WTC11 (cell line): Measurements from ENCODE around the gene TRMT1L. TPM values are rescaled to one million over a fixed set of nuclear protein-coding genes. Genes with fewer than 3 reads are reported as not detected.

Experiments used
- ATAC-seq: fragments of 200-7000 bp; cut with Tn5 transposase; 2 replicates; pipeline ENCODE4 v1.10.0; 2021; ENCODE audit warnings: mild to moderate bottlenecking, moderate library complexity
- CTCF ChIA-PET: fragments of 300-600 bp; sonication (Branson Sonifier 250); formaldehyde crosslinking; loops from one replicate; lab custom pipeline; 2021; ENCODE audit warnings: antibody characterized with exemption; lab: Charles Lee
- POLR2A ChIA-PET: fragments of 350-600 bp; sonication (Branson Sonifier 250); formaldehyde crosslinking; loops from one replicate; lab custom pipeline; 2021; ENCODE audit warnings: antibody characterized with exemption; lab: Charles Lee
- DNase-seq: peaks from one replicate; pipeline ENCODE4 v3.0.0; 2021; ENCODE audit warnings: low spot score
- H3K27ac Mint-ChIP-seq: 2 replicates; pipeline ENCODE4 v1.8.0; 2021; ENCODE audit warnings: mixed read lengths
- H3K27me3 Mint-ChIP-seq: 2 replicates; pipeline ENCODE4 v1.8.0; 2021; ENCODE audit warnings: low read depth, mild to moderate bottlenecking, moderate library complexity, mixed read lengths
- H3K36me3 Mint-ChIP-seq: 2 replicates; pipeline ENCODE4 v1.8.0; 2021; ENCODE audit warnings: mixed read lengths
- H3K4me1 Mint-ChIP-seq: 2 replicates; pipeline ENCODE4 v1.8.0; 2022; ENCODE audit warnings: mixed read lengths
- H3K4me3 Mint-ChIP-seq: 2 replicates; pipeline ENCODE4 v1.8.0; 2021; ENCODE audit warnings: mild to moderate bottlenecking, moderate library complexity, mixed read lengths
- H3K9me3 Mint-ChIP-seq: 2 replicates; pipeline ENCODE4 v1.8.0; 2021; ENCODE audit warnings: mixed read lengths
- CREB1 ChIP-seq: sonication (generic); formaldehyde crosslinking; IDR thresholded peaks from 2 replicates; pipeline ENCODE4 v1.8.0; 2023; ENCODE audit warnings: mild to moderate bottlenecking, missing genetic modification reagents
- EMX1 ChIP-seq: fragments of 250-450 bp; sonication (Bioruptor Pico); IDR thresholded peaks from 2 replicates; pipeline ENCODE4 v1.8.0; 2021; ENCODE audit warnings: mild to moderate bottlenecking
- FOXP1 ChIP-seq: sonication (generic); formaldehyde crosslinking; IDR thresholded peaks from 2 replicates; pipeline ENCODE4 v1.8.0; 2022; ENCODE audit warnings: missing genetic modification reagents, mild to moderate bottlenecking, moderate library complexity, borderline replicate concordance
- GTF2I ChIP-seq: fragments of 250-450 bp; sonication (Bioruptor Pico); conservative IDR thresholded peaks from 2 replicates; pipeline ENCODE4 v1.4.0; 2021; ENCODE audit warnings: mild to moderate bottlenecking
- NFE2L1 ChIP-seq: sonication (generic); formaldehyde crosslinking; IDR thresholded peaks from 2 replicates; pipeline ENCODE4 v1.8.1; 2023; ENCODE audit warnings: missing genetic modification reagents
- OVOL2 ChIP-seq: fragments of 250-450 bp; sonication (Bioruptor Pico); IDR thresholded peaks from 2 replicates; pipeline ENCODE4 v1.9.0; 2021; ENCODE audit warnings: mild to moderate bottlenecking, borderline replicate concordance
- PRRX2 ChIP-seq: fragments of 250-450 bp; sonication (Bioruptor Pico); IDR thresholded peaks from 2 replicates; pipeline ENCODE4 v1.8.0; 2021; ENCODE audit warnings: mild to moderate bottlenecking
- RELA ChIP-seq: sonication (generic); formaldehyde crosslinking; IDR thresholded peaks from 2 replicates; pipeline ENCODE4 v1.8.1; 2022; ENCODE audit warnings: missing genetic modification reagents, mild to moderate bottlenecking, borderline replicate concordance
- SMAD4 ChIP-seq: sonication (generic); formaldehyde crosslinking; IDR thresholded peaks from 2 replicates; pipeline ENCODE4 v1.8.0; 2022; ENCODE audit warnings: mild to moderate bottlenecking, missing genetic modification reagents
- SOX15 ChIP-seq: fragments of 250-450 bp; sonication (Bioruptor Pico); IDR thresholded peaks from 2 replicates; pipeline ENCODE4 v1.9.0; 2021; ENCODE audit warnings: mild to moderate bottlenecking
- TP53 ChIP-seq: sonication (generic); formaldehyde crosslinking; IDR thresholded peaks from 2 replicates; pipeline ENCODE4 v1.8.1; 2023; ENCODE audit warnings: mild to moderate bottlenecking, missing genetic modification reagents
- ZNF121 ChIP-seq: sonication (generic); formaldehyde crosslinking; IDR thresholded peaks from 2 replicates; pipeline ENCODE4 v1.8.0; 2023; ENCODE audit warnings: missing genetic modification reagents
- ZNF232 ChIP-seq: sonication (generic); formaldehyde crosslinking; IDR thresholded peaks from 2 replicates; pipeline ENCODE4 v1.8.0; 2022; ENCODE audit warnings: mild to moderate bottlenecking, missing genetic modification reagents
- ZNF263 ChIP-seq: sonication (generic); formaldehyde crosslinking; IDR thresholded peaks from 2 replicates; pipeline ENCODE4 v1.8.1; 2022; ENCODE audit warnings: low read depth, mild to moderate bottlenecking, moderate library complexity, missing genetic modification reagents
- total RNA-seq: library from RNA; stranded (reverse); gene quantifications from 3 replicates; pipeline ENCODE4 v1.2.3, GENCODE V29; 2021
- TF ChIP-seq, protein P1 (sequence below): sonication (generic); formaldehyde crosslinking; IDR thresholded peaks from 2 replicates; pipeline ENCODE4 v1.8.0; 2022; ENCODE audit warnings: mild to moderate bottlenecking, missing genetic modification reagents
- TF ChIP-seq, protein P2 (sequence below): sonication (generic); formaldehyde crosslinking; IDR thresholded peaks from 2 replicates; pipeline ENCODE4 v1.8.1; 2022; ENCODE audit warnings: low read depth, mild to moderate bottlenecking, moderate library complexity, missing genetic modification reagents, borderline replicate concordance
- TF ChIP-seq, protein P3 (sequence below): fragments of 250-450 bp; sonication (Bioruptor Pico); IDR thresholded peaks from 2 replicates; pipeline ENCODE4 v2.1.2; 2022; ENCODE audit warnings: mild to moderate bottlenecking, moderate library complexity
- TF ChIP-seq, protein P4 (sequence below): sonication (generic); formaldehyde crosslinking; IDR thresholded peaks from 2 replicates; pipeline ENCODE4 v1.8.0; 2023; ENCODE audit warnings: missing genetic modification reagents, mild to moderate bottlenecking, borderline replicate concordance
- TF ChIP-seq, protein P5 (sequence below): sonication (generic); formaldehyde crosslinking; IDR thresholded peaks from 2 replicates; pipeline ENCODE4 v1.8.1; 2023; ENCODE audit warnings: mild to moderate bottlenecking, missing genetic modification reagents, moderate library complexity

TRMT1L gene
- total RNA-seq, 1 experiment from 2014 or later, result 24.7 TPM

DNA sequence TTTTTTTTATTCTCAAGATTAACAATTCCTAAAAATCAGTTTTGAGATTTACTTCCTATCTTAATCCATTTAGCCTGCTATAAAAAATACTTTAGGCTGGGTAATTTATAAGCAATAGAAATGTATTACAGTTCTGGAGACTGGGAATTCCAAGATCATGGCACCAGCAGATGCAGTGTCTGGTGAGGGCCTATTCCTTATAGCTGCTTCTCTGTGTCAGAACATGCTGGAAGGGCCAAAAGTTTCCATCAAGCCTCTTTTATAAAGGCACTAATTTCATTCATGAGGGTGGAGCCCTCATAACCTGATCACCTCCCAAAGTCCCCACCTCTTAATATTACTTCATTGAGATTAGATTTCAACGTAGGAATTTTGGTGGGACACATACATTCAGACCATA is 69.7 kb downstream of the TRMT1L start:
- Mint-ChIP-seq H3K4me1 (peaks cover 33% of the 10 kb centered on the region), H3K4me3 (no peak overlapping the region), H3K9me3 (peaks cover 8% of the 10 kb centered on the region), H3K27ac (no peak overlapping the region; the same call in 1 of the 2 replicates), H3K27me3 (no peaks in the 10 kb centered on the region), H3K36me3 (peaks cover 36% of the 10 kb centered on the region)
- no peak for DNase-seq
- ATAC-seq, result no peak
- ChIA-PET POLR2A (no interaction called here), CTCF (no interaction called here)
- TF ChIP-seq RELA (CRISPR knock-in tag) (no peak), PRRX2 (CRISPR knock-in tag) (no peak), ZNF263 (CRISPR knock-in tag) (no peak), FOXP1 (CRISPR knock-in tag) (no peak), CREB1 (CRISPR knock-in tag) (no peak), SOX15 (CRISPR knock-in tag) (no peak), GTF2I (no peak), OVOL2 (no peak), ZNF232 (CRISPR knock-in tag) (no peak), EMX1 (CRISPR knock-in tag) (no peak)
- TF ChIP-seq, protein P1, sequence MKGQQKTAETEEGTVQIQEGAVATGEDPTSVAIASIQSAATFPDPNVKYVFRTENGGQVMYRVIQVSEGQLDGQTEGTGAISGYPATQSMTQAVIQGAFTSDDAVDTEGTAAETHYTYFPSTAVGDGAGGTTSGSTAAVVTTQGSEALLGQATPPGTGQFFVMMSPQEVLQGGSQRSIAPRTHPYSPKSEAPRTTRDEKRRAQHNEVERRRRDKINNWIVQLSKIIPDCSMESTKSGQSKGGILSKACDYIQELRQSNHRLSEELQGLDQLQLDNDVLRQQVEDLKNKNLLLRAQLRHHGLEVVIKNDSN (CRISPR knock-in tag), result no peak
- TF ChIP-seq, protein P2, sequence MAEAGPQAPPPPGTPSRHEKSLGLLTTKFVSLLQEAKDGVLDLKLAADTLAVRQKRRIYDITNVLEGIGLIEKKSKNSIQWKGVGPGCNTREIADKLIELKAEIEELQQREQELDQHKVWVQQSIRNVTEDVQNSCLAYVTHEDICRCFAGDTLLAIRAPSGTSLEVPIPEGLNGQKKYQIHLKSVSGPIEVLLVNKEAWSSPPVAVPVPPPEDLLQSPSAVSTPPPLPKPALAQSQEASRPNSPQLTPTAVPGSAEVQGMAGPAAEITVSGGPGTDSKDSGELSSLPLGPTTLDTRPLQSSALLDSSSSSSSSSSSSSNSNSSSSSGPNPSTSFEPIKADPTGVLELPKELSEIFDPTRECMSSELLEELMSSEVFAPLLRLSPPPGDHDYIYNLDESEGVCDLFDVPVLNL (CRISPR knock-in tag), result no peak
- TF ChIP-seq, protein P3, sequence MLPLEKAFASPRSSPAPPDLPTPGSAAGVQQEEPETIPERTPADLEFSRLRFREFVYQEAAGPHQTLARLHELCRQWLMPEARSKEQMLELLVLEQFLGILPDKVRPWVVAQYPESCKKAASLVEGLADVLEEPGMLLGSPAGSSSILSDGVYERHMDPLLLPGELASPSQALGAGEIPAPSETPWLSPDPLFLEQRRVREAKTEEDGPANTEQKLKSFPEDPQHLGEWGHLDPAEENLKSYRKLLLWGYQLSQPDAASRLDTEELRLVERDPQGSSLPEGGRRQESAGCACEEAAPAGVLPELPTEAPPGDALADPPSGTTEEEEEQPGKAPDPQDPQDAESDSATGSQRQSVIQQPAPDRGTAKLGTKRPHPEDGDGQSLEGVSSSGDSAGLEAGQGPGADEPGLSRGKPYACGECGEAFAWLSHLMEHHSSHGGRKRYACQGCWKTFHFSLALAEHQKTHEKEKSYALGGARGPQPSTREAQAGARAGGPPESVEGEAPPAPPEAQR (CRISPR knock-in tag), result no peak

DNA sequence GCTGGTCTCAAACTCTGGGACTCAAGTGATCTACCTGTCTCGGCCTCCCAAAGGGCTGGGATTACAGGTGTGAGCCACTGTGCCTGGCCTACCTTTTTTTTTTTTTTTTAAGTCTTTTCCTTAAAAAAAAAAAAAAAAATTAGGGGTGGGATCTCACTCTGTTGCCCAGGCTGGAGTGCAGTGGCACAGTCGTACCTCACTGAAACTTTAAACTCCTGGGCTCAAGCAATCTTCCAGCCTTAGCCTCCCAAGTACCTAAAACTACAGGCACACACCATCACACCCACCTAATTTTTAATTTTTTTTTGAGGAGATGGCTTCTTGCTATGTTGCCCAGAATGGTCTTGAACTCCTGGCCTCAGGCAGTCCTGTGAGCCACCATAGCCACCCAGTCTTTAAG is 72.9 kb downstream of the TRMT1L start:
- Mint-ChIP-seq H3K27me3 (no peaks in the 10 kb centered on the region), H3K36me3 (peaks cover 25% of the 10 kb centered on the region), H3K27ac (no peak overlapping the region; the same call in 1 of the 2 replicates), H3K9me3 (peaks cover 8% of the 10 kb centered on the region), H3K4me3 (no peak overlapping the region), H3K4me1 (peaks cover 46% of the 10 kb centered on the region)
- ChIA-PET POLR2A (no interaction called here), CTCF (no interaction called here)
- no peak for ATAC-seq
- no peak for DNase-seq
- no peak for TF ChIP-seq NFE2L1 (CRISPR knock-in tag)
- TF ChIP-seq TP53 (CRISPR knock-in tag), result no peak
- no peak for TF ChIP-seq SMAD4 (CRISPR knock-in tag)
- TF ChIP-seq ZNF121 (CRISPR knock-in tag), result peak; percentile 66; the same call in 1 of the 2 replicates
- TF ChIP-seq OVOL2, result no peak
- TF ChIP-seq, protein P4, sequence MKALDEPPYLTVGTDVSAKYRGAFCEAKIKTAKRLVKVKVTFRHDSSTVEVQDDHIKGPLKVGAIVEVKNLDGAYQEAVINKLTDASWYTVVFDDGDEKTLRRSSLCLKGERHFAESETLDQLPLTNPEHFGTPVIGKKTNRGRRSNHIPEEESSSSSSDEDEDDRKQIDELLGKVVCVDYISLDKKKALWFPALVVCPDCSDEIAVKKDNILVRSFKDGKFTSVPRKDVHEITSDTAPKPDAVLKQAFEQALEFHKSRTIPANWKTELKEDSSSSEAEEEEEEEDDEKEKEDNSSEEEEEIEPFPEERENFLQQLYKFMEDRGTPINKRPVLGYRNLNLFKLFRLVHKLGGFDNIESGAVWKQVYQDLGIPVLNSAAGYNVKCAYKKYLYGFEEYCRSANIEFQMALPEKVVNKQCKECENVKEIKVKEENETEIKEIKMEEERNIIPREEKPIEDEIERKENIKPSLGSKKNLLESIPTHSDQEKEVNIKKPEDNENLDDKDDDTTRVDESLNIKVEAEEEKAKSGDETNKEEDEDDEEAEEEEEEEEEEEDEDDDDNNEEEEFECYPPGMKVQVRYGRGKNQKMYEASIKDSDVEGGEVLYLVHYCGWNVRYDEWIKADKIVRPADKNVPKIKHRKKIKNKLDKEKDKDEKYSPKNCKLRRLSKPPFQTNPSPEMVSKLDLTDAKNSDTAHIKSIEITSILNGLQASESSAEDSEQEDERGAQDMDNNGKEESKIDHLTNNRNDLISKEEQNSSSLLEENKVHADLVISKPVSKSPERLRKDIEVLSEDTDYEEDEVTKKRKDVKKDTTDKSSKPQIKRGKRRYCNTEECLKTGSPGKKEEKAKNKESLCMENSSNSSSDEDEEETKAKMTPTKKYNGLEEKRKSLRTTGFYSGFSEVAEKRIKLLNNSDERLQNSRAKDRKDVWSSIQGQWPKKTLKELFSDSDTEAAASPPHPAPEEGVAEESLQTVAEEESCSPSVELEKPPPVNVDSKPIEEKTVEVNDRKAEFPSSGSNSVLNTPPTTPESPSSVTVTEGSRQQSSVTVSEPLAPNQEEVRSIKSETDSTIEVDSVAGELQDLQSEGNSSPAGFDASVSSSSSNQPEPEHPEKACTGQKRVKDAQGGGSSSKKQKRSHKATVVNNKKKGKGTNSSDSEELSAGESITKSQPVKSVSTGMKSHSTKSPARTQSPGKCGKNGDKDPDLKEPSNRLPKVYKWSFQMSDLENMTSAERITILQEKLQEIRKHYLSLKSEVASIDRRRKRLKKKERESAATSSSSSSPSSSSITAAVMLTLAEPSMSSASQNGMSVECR, result no peak
- TF ChIP-seq, protein P5, sequence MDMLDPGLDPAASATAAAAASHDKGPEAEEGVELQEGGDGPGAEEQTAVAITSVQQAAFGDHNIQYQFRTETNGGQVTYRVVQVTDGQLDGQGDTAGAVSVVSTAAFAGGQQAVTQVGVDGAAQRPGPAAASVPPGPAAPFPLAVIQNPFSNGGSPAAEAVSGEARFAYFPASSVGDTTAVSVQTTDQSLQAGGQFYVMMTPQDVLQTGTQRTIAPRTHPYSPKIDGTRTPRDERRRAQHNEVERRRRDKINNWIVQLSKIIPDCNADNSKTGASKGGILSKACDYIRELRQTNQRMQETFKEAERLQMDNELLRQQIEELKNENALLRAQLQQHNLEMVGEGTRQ, result no peak
